GM12878 (cell line): ENCODE results near the gene PIP4K2A. TPM values are rescaled to one million over a fixed set of nuclear protein-coding genes. Genes with fewer than 3 reads are reported as not detected.
"Not testable (repeated sequence)": the region's sequence is repeated elsewhere in the genome, so short reads cannot be mapped to it uniquely, and the experiment has no call there.

Source experiments
- ATAC-seq: fragments of 200-7000 bp; cut with Tn5 transposase; 3 replicates; pipeline ENCODE4 v1.9.1; 2020; ENCODE audit warnings: mild to moderate bottlenecking, moderate library complexity
- BruUV-seq: library from RNA; stranded (reverse); fragments of 400-500 nt; replicated peaks from 2 replicates; lab custom pipeline; 2021; lab: Mats Ljungman, UMichigan
- CTCF ChIA-PET: fragments of 300-600 bp; sonication (Branson Sonifier 250); formaldehyde crosslinking; extraction: SDS; loops from one replicate; lab custom pipeline; 2021; ENCODE audit warnings: inconsistent platforms; lab: Yijun Ruan, JAX
- POLR2A ChIA-PET: fragments of 350-600 bp; formaldehyde crosslinking; extraction: SDS; loops from one replicate; lab custom pipeline; 2021; ENCODE audit warnings: inconsistent platforms; lab: Charles Lee
- RAD21 ChIA-PET: fragments of 300-600 bp; sonication (Branson Sonifier 250); formaldehyde crosslinking; loops from one replicate; lab custom pipeline; 2023; ENCODE audit warnings: antibody characterized with exemption; ENCODE audit not compliant: unreplicated experiment; lab: Charles Lee
- SMC1A ChIA-PET: fragments of 300-600 bp; sonication (Branson Sonifier 250); formaldehyde crosslinking; loops from one replicate; lab custom pipeline; 2023; ENCODE audit not compliant: unreplicated experiment, uncharacterized antibody; lab: Charles Lee
- DNase-seq: peaks from one replicate; pipeline ENCODE4 v3.0.0-alpha.2; 2011; ENCODE audit warnings: low read depth, low spot score
- FAIRE-seq: peaks from 3 replicates; lab custom pipeline; 2011; peaks lifted over from hg19 to GRCh38; lab: Jason Lieb, UNC
- H2AFZ ChIP-seq: 2 replicates; pipeline ENCODE4 v1.6.0; 2011; ENCODE audit warnings: low read depth, low read length, control low read depth; ENCODE audit not compliant: control insufficient read depth
- H3K27ac ChIP-seq: 2 replicates; pipeline ENCODE4 v1.5.1; 2011; ENCODE audit warnings: control low read depth; ENCODE audit not compliant: control insufficient read depth, insufficient read depth
- H3K27me3 ChIP-seq, 2 experiments: replicated peaks in 1 of 2; 2 replicates each; pipeline versions ENCODE4 v1.6.0 to v1.6.1; 2011; ENCODE audit warnings: low read length in 1 of 2; ENCODE audit not compliant: control insufficient read depth in 2 of 2, insufficient read depth in 2 of 2
- H3K36me3 ChIP-seq, 2 experiments: 2 replicates each; pipeline ENCODE4 v1.5.1; 2011; ENCODE audit warnings: low read length in 1 of 2; ENCODE audit not compliant: control insufficient read depth in 2 of 2, insufficient read depth in 2 of 2
- H3K4me1 ChIP-seq: 2 replicates; pipeline ENCODE4 v1.6.1; 2011; ENCODE audit warnings: mild to moderate bottlenecking, low read length, moderate library complexity, mixed read lengths; ENCODE audit not compliant: control insufficient read depth, insufficient read depth
- H3K4me2 ChIP-seq: 2 replicates; pipeline ENCODE4 v1.6.0; 2011; ENCODE audit warnings: control low read depth; ENCODE audit not compliant: control insufficient read depth, insufficient read depth
- H3K4me3 ChIP-seq: fragments of 200-600 bp; sonication (generic); 2 replicates; pipeline ENCODE4 v1.5.1; 2016
- H3K79me2 ChIP-seq: 2 replicates; pipeline ENCODE4 v1.6.0; 2011; ENCODE audit warnings: low read length; ENCODE audit not compliant: control insufficient read depth, insufficient read depth
- H3K9ac ChIP-seq: 2 replicates; pipeline ENCODE4 v1.8.0; 2011; ENCODE audit warnings: low read length, control low read depth, mixed read lengths; ENCODE audit not compliant: control insufficient read depth, insufficient read depth
- H3K9me3 ChIP-seq: replicated peaks from 3 replicates; pipeline ENCODE4 v1.5.1; 2011; ENCODE audit warnings: mild to moderate bottlenecking, low read length; ENCODE audit not compliant: control insufficient read depth, insufficient read depth
- H4K20me1 ChIP-seq: 2 replicates; pipeline ENCODE4 v1.6.0; 2011; ENCODE audit not compliant: control insufficient read depth, insufficient read depth
- E2F8 ChIP-seq: fragments of 450-650 bp; IDR thresholded peaks from 2 replicates; pipeline ENCODE4 v1.6.1; 2018; ENCODE audit warnings: mild to moderate bottlenecking, low read depth, moderate library complexity; ENCODE audit not compliant: partially characterized antibody
- NFYB ChIP-seq: IDR thresholded peaks from 2 replicates; pipeline ENCODE4 v1.6.1; 2011; ENCODE audit warnings: low read depth, mild to moderate bottlenecking, low read length, improper control_type of control experiment, moderate library complexity; ENCODE audit not compliant: insufficient read depth
- TCF7 ChIP-seq: IDR thresholded peaks from 2 replicates; pipeline ENCODE4 v1.6.1; 2014; ENCODE audit warnings: antibody characterized with exemption, borderline replicate concordance
- WGBS: methylation state at CpG from one replicate; pipeline ENCODE4 v1.1.6; 2016; ENCODE audit warnings: low lambda C conversion rate; ENCODE audit not compliant: insufficient replicate concordance, insufficient coverage; ENCODE audit errors: missing lambda C conversion rate; 5-methylcytosine and 5-hydroxymethylcytosine counted together
- in situ Hi-C: fragments of 300-500 bp; cut with MboI; formaldehyde crosslinking; loops from 9 replicates; pipeline ENCODE4 v1.14.3; 2018; ENCODE audit warnings: mixed read lengths
- intact Hi-C: fragments of 100-400 bp; cut with micrococcal nuclease; formaldehyde crosslinking; loops from one replicate; pipeline ENCODE4 v1.14.2; 2022; ENCODE audit not compliant: unreplicated experiment
- polyA plus RNA-seq, 11 experiments: library from polyadenylated mRNA; depleted of rRNA in 4 of 11; unstranded in 6 of 11; stranded (reverse) in 5 of 11; fragments of >200 nt; fragmentation: Nextera tagmentation in 4 of 11; fragmentation: Illumina TruSeq in 1 of 11; extraction: Ambion mirVana in 4 of 11; extraction: Trizol in 1 of 11; gene quantifications; 1 replicate in 1 of 11; 2 replicates in 10 of 11; pipeline versions ENCODE4 v1.2.1 to v1.2.3, GENCODE V29; 2011 to 2016; ENCODE audit warnings: inconsistent platforms in 2 of 11, missing spikeins in 2 of 11, low read depth in 1 of 11
- total RNA-seq, 4 experiments: library from RNA; depleted of rRNA in 3 of 4; stranded (reverse); fragments of >200 nt in 3 of 4; fragmentation: Illumina TruSeq in 1 of 4; extraction: Trizol in 1 of 4; gene quantifications; 2 replicates each; pipeline versions ENCODE4 v1.2.1 to v1.2.3, GENCODE V29; 2013 to 2021

The PIP4K2A gene
- total and polyA plus RNA-seq, 10 of the 15 experiments (the other 5 are each of a cell fraction or from before 2014, with no cell fraction given) = 54.3 to 139 (median 84.4) TPM

- SMC1A ChIA-PET = no interaction called here
- 47% methylated on average over 3 of the region's 3 CpGs for whole genome bisulfite sequencing
- no peaks in the 10 kb centered on the region; the same call in 2 of the 3 replicates for H3K9me3 ChIP-seq
- CTCF ChIA-PET = no interaction called here
- H3K4me3 ChIP-seq = no peak overlapping the region
- H2AFZ ChIP-seq = no peak overlapping the region
- no peak overlapping the region for H3K4me2 ChIP-seq
- BruUV-seq = no TSS peak
- no peaks in the 10 kb centered on the region for H3K27me3 ChIP-seq
- H3K27ac ChIP-seq = no peak overlapping the region
- H4K20me1 ChIP-seq = no peaks in the 10 kb centered on the region
- H3K36me3 ChIP-seq = no peaks in the 10 kb centered on the region
- in situ Hi-C loops = no loop called here
- no peak for ATAC-seq
- DNase-seq = no peak
- TF ChIP-seq NFYB = no peak
- TF ChIP-seq E2F8 = no peak
- TF ChIP-seq TCF7 = no peak
- TF ChIP-seq, all 136 proteins: peak for 0
- Histone ChIP-seq H3K4me1 (no peaks in the 10 kb centered on the region), H3K79me2 (no peaks in the 10 kb centered on the region), H3K9ac (no peak overlapping the region)
- ChIA-PET POLR2A (no interaction called here), RAD21 (no interaction called here)
- FAIRE-seq = no peak
- intact Hi-C loops = no loop called here
Measured at GRCh38 chr10:22515009-22515408, 199.4 kb downstream of the PIP4K2A start.

- H3K36me3 ChIP-seq, H3K27ac ChIP-seq, H3K79me2 ChIP-seq, intact Hi-C loops, H2AFZ ChIP-seq, H3K9ac ChIP-seq, POLR2A ChIA-PET, in situ Hi-C loops, ATAC-seq, H3K4me1 ChIP-seq, H3K4me3 ChIP-seq, FAIRE-seq, H3K27me3 ChIP-seq, H4K20me1 ChIP-seq, H3K9me3 ChIP-seq, CTCF ChIA-PET, BruUV-seq, SMC1A ChIA-PET, DNase-seq, H3K4me2 ChIP-seq: not testable (repeated sequence)
- 68% methylated on average over 3 of the region's 3 CpGs for WGBS
- RAD21 ChIA-PET = interaction anchor here (0.7 kb wide), 1 partner anchor 366 kb away, joined by 3 read pairs; no protein-coding TSS in a partner anchor
Measured at GRCh38 chr10:22514414-22514758, 200.0 kb downstream of the PIP4K2A start.

- H3K27me3 ChIP-seq, BruUV-seq, in situ Hi-C loops, H4K20me1 ChIP-seq, H3K4me3 ChIP-seq, POLR2A ChIA-PET, FAIRE-seq, ATAC-seq, H3K4me1 ChIP-seq, H2AFZ ChIP-seq, H3K36me3 ChIP-seq, intact Hi-C loops, DNase-seq, H3K4me2 ChIP-seq, H3K9me3 ChIP-seq, H3K9ac ChIP-seq, H3K79me2 ChIP-seq, CTCF ChIA-PET, SMC1A ChIA-PET, H3K27ac ChIP-seq: not testable (repeated sequence)
- RAD21 ChIA-PET = interaction anchor here (0.7 kb wide), 1 partner anchor 367 kb away, joined by 3 read pairs; no protein-coding TSS in a partner anchor
- WGBS = 70% methylated on average over 19 of the region's 19 CpGs
Measured at GRCh38 chr10:22513483-22514413, 200.6 kb downstream of the PIP4K2A start.
